Erythroblast (primary cell): ENCODE data around the gene BARD1.

Experiments
- GATA1 ChIP-seq: IDR thresholded peaks from 2 replicates; pipeline ENCODE4 v1.6.1; 2011; ENCODE audit warnings: low read depth, mild to moderate bottlenecking, control low read depth, low read length, moderate library complexity
- POLR2A ChIP-seq: IDR thresholded peaks from 2 replicates; pipeline ENCODE4 v1.6.1; 2011; ENCODE audit warnings: mild to moderate bottlenecking, low read length

- TF ChIP-seq POLR2A (no peak), GATA1 (no peak)
Observed at GRCh38 chr2:214724741-214725140, 84.7 kb downstream of the BARD1 start.
